Spleen (tissue), 7 donors: ENCODE measurements around the gene ADAM29.
"Not testable (repeated sequence)": the region's sequence is repeated elsewhere in the genome, so short reads cannot be mapped to it uniquely, and the experiment has no call there.

Experiments used
- POLR2A ChIP-seq, 3 donors: fragments of 450-650 bp; IDR thresholded peaks; one replicate each; pipeline ENCODE4 v1.5.1; 2017; ENCODE audit warnings: antibody characterized with exemption in 3 of 3, mild to moderate bottlenecking in 1 of 3
- TF ChIP-seq, protein P1 (sequence below), 11 experiments: fragments of 200-600 bp in 7 of 11; fragments of 450-650 bp in 4 of 11; sonication (generic) in 4 of 11; IDR thresholded peaks in 8 of 11; conservative IDR thresholded peaks in 3 of 11; 1 replicate in 7 of 11; 2 replicates in 4 of 11; pipeline versions ENCODE4 v1.4.0 to v1.8.0; 2016 to 2021; ENCODE audit warnings: antibody characterized with exemption in 11 of 11, inconsistent platforms in 4 of 11, mild to moderate bottlenecking in 1 of 11
- donor health status: DM: no; HTN: no; CAD: no; lungs with moderate emphysema.
- donor health status: DM: no; HTN: no; CAD: no.
- donor health status: DM: no; HTN: no; CAD: no.

DNA sequence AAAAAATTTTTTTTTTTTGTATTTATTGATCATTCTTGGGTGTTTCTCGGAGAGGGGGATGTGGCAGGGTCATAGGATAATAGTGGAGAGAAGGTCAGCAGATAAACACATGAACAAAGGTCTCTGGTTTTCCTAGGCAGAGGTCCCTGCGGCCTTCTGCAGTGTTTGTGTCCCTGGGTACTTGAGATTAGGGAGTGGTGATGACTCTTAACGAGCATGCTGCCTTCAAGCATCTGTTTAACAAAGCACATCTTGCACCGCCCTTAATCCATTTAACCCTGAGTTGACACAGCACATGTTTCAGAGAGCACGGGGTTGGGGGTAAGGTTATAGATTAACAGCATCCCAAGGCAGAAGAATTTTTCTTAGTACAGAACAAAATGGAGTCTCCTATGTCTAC is 65.7 kb downstream of the ADAM29 start:
- TF ChIP-seq, protein P1, sequence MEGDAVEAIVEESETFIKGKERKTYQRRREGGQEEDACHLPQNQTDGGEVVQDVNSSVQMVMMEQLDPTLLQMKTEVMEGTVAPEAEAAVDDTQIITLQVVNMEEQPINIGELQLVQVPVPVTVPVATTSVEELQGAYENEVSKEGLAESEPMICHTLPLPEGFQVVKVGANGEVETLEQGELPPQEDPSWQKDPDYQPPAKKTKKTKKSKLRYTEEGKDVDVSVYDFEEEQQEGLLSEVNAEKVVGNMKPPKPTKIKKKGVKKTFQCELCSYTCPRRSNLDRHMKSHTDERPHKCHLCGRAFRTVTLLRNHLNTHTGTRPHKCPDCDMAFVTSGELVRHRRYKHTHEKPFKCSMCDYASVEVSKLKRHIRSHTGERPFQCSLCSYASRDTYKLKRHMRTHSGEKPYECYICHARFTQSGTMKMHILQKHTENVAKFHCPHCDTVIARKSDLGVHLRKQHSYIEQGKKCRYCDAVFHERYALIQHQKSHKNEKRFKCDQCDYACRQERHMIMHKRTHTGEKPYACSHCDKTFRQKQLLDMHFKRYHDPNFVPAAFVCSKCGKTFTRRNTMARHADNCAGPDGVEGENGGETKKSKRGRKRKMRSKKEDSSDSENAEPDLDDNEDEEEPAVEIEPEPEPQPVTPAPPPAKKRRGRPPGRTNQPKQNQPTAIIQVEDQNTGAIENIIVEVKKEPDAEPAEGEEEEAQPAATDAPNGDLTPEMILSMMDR (IDR thresholded peaks at IDR 0.05 in 8 of 11, conservative IDR thresholded peaks at IDR 0.05 in 3 of 11), result not testable (repeated sequence)
- TF ChIP-seq POLR2A (IDR thresholded peaks at IDR 0.05), result not testable (repeated sequence)
